Thyroid gland (tissue), 4 donors: ENCODE results near the gene LTBR. TPM values are rescaled to one million over a fixed set of nuclear protein-coding genes. Genes with fewer than 3 reads are reported as not detected.

Experiments
- DNase-seq, 2 donors: peaks; one replicate each; pipeline ENCODE4 v3.0.0-alpha.2; 2019
- H3K27ac ChIP-seq, 3 donors: fragments of 200-600 bp; sonication (generic); 1 replicate in 2 of 3; 2 replicates in 1 of 3; pipeline ENCODE4 v1.5.1; 2016 to 2019; ENCODE audit warnings: mild to moderate bottlenecking in 1 of 3, moderate library complexity in 1 of 3
- H3K27me3 ChIP-seq: fragments of 200-600 bp; sonication (generic); one replicate; pipeline ENCODE4 v1.5.1; 2019
- H3K36me3 ChIP-seq, 2 donors: fragments of 200-600 bp; sonication (generic); one replicate each; pipeline ENCODE4 v1.5.1; 2016 to 2019
- H3K4me1 ChIP-seq, 2 donors: fragments of 200-600 bp; sonication (generic); one replicate each; pipeline ENCODE4 v1.5.1; 2017 to 2019
- H3K4me3 ChIP-seq, 3 donors: fragments of 200-600 bp; sonication (generic); replicated peaks in 1 of 3; 1 replicate in 2 of 3; 2 replicates in 1 of 3; pipeline ENCODE4 v1.5.1; 2016; ENCODE audit warnings: mild to moderate bottlenecking in 1 of 3
- H3K9me3 ChIP-seq: fragments of 200-600 bp; sonication (generic); one replicate; pipeline ENCODE4 v1.5.1; 2017
- CTCF ChIP-seq, 6 experiments: fragments of 200-600 bp in 3 of 6; fragments of 450-650 bp in 3 of 6; sonication (generic) in 3 of 6; IDR thresholded peaks; one replicate each; pipeline ENCODE4 v1.5.1; 2016 to 2019; ENCODE audit warnings: antibody characterized with exemption in 6 of 6, mild to moderate bottlenecking in 2 of 6, inconsistent platforms in 1 of 6, moderate library complexity in 1 of 6
- POLR2A ChIP-seq, 2 donors: fragments of 450-650 bp; IDR thresholded peaks; one replicate each; pipeline ENCODE4 v1.6.1; 2017; ENCODE audit warnings: antibody characterized with exemption in 2 of 2, mild to moderate bottlenecking in 2 of 2, moderate library complexity in 1 of 2
- WGBS, 2 donors: methylation state at CpG; one replicate each; pipeline ENCODE4 v1.1.5; 2017; 5-methylcytosine and 5-hydroxymethylcytosine counted together
- intact Hi-C: fragments of 100-400 bp; cut with DNase I; formaldehyde crosslinking; loops from one replicate; pipeline ENCODE4 v1.15.1; 2023
- total RNA-seq, 4 donors: library from RNA; depleted of rRNA; stranded (reverse); fragments of >200 nt; gene quantifications; one replicate each; pipeline ENCODE4 v1.2.3, GENCODE V29; 2016

Gene LTBR
- total RNA-seq, 4 donors from 2014 or later, result 152 to 215 (median 178) TPM

GRCh38 chr12:6375269-6376078 lies 8.5 kb upstream of the LTBR start, which contains the start of gene SCNN1A:
Gene SCNN1A (minus strand): TSS chr12:6375563. CDS start chr12:6374783, 780 bp downstream.
- intact Hi-C loops, result no loop called here
- TF ChIP-seq POLR2A (IDR thresholded peaks at IDR 0.05) (peak; percentile 65 to 94), CTCF (IDR thresholded peaks at IDR 0.05) (no peak)
- H3K27ac ChIP-seq, result peak within 1 kb of the TSS; percentile 97 to 99 (median 97)
- peak; percentile 93 to 95 for DNase-seq
- 47 to 62% methylated on average over 15 of the region's 15 CpGs for WGBS, 2 donors
- H3K27me3 ChIP-seq, result no peaks in the 10 kb centered on the region
- H3K9me3 ChIP-seq, result no peaks in the 10 kb centered on the region
- peaks cover 55 to 79% of the 10 kb centered on the region in 2 donors for H3K4me1 ChIP-seq
- H3K4me3 ChIP-seq, result peak within 1 kb of the TSS; percentile 22 to 46 (median 45)
- no peaks in the 10 kb centered on the region for H3K36me3 ChIP-seq

- H3K4me3 ChIP-seq, result peak overlapping the region in 1 of 3 donors; percentile 10
- WGBS, 2 donors, result 22 to 30% methylated on average over 19 of the region's 19 CpGs
- H3K36me3 ChIP-seq, result no peaks in the 10 kb centered on the region
- H3K4me1 ChIP-seq, result peaks cover 48 to 80% of the 10 kb centered on the region in 2 donors
- no peaks in the 10 kb centered on the region for H3K27me3 ChIP-seq
- no peaks in the 10 kb centered on the region for H3K9me3 ChIP-seq
- TF ChIP-seq POLR2A (IDR thresholded peaks at IDR 0.05) (peak in 1 of 2 donors; percentile 94), CTCF (IDR thresholded peaks at IDR 0.05) (peak in 4 of 6 experiments; percentile 22 to 45 (median 30))
- DNase-seq, result peak; percentile 98
- peak overlapping the region; percentile 97 to 99 (median 97) for H3K27ac ChIP-seq
- intact Hi-C loops, result no loop called here
These were observed 7.7 kb upstream of the LTBR start for GRCh38 chr12:6376079-6376869.

- Histone ChIP-seq H3K27me3 (no peaks in the 10 kb centered on the region), H3K27ac (peak overlapping the region; percentile 97 to 99 (median 97)), H3K36me3 (no peaks in the 10 kb centered on the region), H3K9me3 (no peaks in the 10 kb centered on the region), H3K4me1 (peaks cover 43 to 74% of the 10 kb centered on the region in 2 donors), H3K4me3 (peak overlapping the region in 1 of 3 donors; percentile 10)
- 80 to 83% methylated on average over 10 of the region's 10 CpGs for WGBS, 2 donors
- DNase-seq, result no peak
- no peak for TF ChIP-seq CTCF (IDR thresholded peaks at IDR 0.05)
- no peak for TF ChIP-seq POLR2A (IDR thresholded peaks at IDR 0.05)
- intact Hi-C loops, result no loop called here
These were observed 6.9 kb upstream of the LTBR start for GRCh38 chr12:6376870-6377666.

- Histone ChIP-seq H3K4me3 (no peak overlapping the region), H3K9me3 (no peaks in the 10 kb centered on the region), H3K4me1 (peaks cover 43 to 72% of the 10 kb centered on the region in 2 donors), H3K27ac (peak overlapping the region; percentile 97 to 99 (median 97)), H3K36me3 (no peaks in the 10 kb centered on the region), H3K27me3 (no peaks in the 10 kb centered on the region)
- TF ChIP-seq CTCF (IDR thresholded peaks at IDR 0.05) (no peak), POLR2A (IDR thresholded peaks at IDR 0.05) (peak in 1 of 2 donors; percentile 93)
- intact Hi-C loops, result no loop called here
- WGBS, 2 donors, result 30 to 48% methylated on average over 4 of the region's 4 CpGs
- DNase-seq, result peak; percentile 91 to 92
These were observed 6.3 kb upstream of the LTBR start for GRCh38 chr12:6377667-6377994.
